Stimulated activated CD4-positive, alpha-beta T cell treated with anti-CD3 and anti-CD28 coated beads, Interleukin-1b, Interleukin-23, amount 100 ng/mL, for 1 hour (primary cell): ENCODE results near the gene SLC38A10.
"Not testable (repeated sequence)": the region's sequence is repeated elsewhere in the genome, so short reads cannot be mapped to it uniquely, and the experiment has no call there.

Experiments used
- DNase-seq, 2 donors: peaks; one replicate each; pipeline ENCODE4 v3.0.0-alpha.2; 2020; ENCODE audit warnings: low read depth in 2 of 2

The SLC38A10 gene

DNA sequence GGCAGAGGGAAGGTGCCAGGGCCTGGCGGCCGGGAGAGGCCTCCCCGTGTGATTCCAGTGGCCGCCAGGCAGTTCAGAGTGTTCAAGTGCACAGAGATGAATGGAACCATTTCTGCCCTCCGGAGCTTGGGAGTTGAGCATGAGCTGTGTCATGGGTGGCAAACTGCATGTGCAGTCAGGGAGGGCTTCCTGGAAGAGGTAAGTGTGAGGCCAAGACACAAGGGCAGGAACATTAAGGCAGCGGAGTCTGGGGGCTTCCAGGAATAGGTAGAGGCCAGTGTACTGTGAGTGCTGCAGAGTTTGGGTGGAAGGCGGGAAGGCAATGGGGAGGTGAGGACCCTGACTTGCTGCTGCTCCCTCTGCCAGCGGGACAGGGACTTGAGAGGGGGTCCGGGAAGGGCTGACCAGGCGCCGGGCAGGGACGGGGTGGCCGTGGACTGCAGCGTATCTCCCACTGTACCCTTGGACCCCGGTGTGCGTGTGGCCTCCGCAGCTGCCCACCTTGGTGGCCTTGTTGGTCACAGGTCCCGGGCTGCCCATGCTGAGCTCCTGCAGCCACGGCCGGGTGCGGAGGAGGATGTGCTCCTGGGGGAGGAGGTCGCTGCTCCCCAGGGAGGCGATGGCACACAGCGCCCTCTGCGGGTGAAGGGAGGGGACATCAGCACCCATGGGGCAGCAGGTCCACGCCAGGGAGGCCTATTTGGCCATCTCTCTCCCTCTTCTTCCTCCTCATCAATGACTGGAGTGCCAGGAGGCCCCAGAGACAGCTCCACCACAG is 64.9 kb downstream of the SLC38A10 start:
- DNase-seq = no peak

- DNase-seq = no peak
These were observed 65.5 kb downstream of the SLC38A10 start for GRCh38 chr17:81229666-81229920.

DNA sequence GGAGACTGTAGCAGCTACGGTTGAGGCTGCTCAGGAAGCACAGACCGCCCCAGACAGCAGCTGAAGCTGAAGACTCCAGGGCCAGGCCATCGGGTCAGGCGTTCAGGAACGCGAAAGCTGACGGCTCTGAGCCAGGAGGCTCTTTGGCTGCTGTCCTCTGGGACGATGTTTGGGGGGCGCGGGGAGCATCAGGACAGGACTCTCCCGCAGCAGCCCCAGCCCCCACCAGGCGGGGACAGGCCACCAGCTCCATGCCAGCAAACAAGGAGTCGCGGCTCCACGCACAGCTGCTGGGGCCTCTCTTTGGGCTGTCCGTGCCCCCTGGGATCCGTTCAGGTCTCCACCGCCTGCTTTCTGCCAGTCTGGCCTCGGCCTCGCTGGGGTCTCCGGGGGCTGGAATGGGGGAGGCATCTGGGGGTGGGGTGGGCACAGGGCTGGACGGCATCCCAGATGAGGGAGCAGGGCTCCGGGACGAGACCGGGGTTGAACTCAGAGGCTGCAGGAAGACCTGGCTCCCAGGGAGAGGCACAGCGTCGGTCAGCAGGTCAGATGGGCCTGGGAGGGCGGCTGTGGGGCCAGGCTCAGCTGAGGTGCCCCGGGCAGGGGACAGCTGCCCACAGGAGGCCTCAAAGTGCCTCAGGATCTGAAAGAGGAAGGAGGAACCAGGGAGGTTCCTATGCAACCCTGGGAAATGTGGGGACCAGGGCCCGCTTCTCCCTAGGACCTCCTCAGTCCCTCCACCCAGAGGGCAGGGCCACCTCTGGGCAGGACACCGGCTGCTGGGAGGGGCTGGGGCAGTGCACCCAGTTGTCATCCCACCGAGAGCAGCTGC is 66.1 kb downstream of the SLC38A10 start:
- DNase-seq = no peak

DNA sequence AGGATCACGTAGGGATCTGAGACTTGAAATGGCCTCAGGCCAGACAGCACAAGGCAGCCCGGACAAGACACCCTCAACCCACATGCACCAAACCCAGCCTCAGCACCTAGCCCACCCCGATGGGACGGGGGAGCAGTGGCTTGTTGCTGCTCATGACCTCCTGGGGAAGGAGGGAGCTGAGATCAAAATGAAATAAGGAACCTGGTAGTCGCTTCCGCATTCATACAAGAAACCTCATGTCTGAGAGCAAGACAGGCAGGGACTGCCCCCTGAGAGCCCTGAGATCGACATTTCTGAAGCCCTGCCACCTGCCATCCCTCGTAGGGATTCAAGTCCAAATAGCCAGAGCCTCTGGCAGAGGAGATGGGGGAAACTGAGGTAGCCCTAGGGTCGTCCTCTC is 66.7 kb downstream of the SLC38A10 start:
- no peak for DNase-seq

- DNase-seq = not testable (repeated sequence)
These were observed 67.5 kb downstream of the SLC38A10 start for GRCh38 chr17:81227630-81228029.

DNA sequence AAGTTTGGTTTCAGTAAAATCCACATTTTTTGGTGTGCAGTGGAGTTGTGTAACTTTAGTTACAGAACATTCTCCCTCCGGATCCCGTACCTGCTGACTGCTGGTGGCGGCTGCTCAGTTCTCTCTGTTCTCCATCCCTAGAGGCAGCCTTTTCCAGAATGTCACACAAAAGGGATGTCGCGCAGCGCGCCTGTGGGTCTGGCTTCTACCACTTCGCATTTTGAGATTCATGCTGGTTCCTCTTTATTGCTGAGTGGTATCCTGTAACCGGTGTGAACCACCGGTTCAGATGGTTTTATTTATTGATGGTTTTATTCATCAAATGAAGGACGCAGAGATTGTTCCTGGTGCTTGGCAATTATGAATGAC is 71.4 kb downstream of the SLC38A10 start:
- no peak for DNase-seq

GRCh38 chr17:81222906-81223761 is 72.0 kb downstream of the SLC38A10 start, which contains the start of gene CEP131:
Gene CEP131, minus strand, starts transcription at chr17:81222965. Its CDS starts 2,909 bp downstream, at chr17:81220056.
- peak; percentile 100 for DNase-seq

GRCh38 chr17:81222620-81222905 is 72.5 kb downstream of the SLC38A10 start:
- DNase-seq = no peak

DNA sequence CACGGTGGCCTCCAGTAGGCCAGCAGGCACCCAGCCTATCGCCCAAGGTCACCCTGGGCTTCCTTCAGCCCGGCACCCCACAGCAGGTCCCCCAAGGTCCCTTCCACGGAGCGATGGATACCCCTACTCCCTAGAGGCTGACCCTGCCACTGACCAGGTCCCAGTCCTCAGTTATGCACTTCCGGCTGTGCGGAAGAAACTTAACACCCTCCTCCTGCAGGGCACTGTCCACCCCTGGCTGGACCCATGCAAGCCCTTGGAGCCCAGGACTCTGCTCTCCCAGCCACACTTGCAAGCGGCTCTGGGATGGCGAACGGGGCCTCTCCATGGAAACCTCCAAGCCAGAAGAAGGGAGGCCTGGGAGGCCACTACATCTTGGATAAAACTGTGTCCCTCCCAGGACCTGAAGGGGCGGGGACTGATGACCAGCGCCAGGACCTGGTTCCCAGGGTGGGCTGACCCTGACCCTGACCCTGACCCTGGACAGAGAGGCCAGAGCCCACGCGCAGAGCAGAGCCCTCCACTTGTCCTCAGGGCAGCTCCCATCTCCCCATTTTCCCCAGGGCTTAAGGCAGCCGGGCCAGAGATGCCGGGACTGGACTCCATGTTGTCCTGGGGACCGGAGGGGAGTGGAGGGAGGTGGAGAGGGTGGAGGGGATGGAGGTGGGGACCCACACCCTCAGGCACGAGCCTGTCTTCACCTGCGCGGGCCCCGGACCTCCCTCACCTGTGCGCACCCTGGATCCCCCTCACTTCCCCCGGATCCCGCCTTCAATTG is 73.1 kb downstream of the SLC38A10 start:
- DNase-seq = no peak

DNA sequence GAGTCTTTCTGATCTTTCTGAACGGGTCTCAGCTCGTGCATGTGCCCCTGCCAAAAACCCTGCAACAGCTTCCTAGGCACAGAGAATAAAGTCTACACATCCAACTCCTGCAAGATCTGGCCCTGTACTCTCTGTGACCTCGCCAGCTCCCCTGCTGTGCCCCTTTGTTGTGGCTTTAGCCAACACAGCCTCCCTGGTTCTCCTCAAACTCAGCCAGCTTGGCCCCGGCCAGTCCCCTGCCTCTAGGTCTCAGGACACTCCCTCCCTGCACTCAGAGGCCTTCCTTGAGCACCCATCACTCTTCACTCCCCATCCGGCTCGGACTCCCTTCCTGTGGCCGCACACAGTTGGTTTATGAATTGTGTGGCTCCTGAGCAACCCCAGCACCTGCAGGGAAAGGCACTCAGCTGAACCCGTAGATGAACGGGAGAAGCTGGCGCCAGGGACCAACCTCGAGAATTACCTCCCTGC is 73.7 kb downstream of the SLC38A10 start:
- no peak for DNase-seq

DNA sequence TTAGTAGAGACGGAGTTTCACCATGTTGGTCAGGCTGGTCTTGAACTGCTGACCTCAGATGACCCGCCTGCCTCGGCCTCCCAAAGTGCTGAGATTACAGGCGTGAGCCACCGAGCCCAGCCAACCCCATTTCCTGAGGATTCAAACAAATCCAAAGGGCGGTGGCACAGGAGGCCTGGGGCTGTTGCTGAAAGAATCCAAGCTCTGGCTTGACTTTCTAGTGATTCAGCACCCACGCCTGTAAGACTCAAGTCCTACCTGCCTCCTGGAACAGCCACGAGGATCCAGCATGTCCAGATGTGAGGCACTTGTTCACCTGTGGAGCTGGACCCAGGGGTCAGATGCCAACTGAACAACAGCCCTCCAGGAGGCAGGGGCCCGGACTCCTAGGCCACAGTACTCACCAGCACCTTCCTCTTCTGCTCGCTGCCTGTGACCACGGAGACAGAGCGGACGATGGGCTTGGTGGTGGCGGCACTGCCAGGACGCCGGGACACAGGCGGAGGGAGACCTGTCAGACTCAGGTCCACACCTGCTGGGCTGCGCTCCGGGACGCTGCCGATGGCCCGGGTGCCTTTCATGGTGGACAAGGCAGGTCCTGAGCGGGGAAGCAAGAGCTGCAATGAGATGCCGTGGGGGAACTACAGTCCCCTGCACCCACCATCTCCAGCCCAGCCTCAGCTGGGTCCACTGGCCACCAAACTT is 75.5 kb downstream of the SLC38A10 start:
- DNase-seq = no peak

DNA sequence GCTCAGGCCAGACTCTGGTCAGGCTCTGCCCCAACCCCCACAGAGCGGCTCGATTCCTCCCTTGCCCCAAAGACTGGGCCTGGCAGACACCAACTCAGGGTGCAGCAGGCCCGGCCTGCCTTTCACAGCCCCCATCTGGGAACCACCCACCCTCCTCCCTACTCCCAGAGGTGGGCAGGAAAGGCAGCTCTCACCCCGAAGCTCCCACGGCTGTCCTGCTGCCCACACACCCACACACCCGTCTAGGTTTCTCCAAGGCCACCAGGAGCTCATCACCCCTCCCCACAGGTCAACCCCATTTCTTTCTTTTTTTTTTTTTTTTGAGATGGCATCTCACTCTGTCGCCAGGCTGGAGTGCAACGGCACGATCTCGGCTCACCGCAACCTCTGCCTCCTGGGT is 76.1 kb downstream of the SLC38A10 start:
- no peak for DNase-seq

- no peak for DNase-seq
These were observed 76.6 kb downstream of the SLC38A10 start for GRCh38 chr17:81218459-81218858.

DNA sequence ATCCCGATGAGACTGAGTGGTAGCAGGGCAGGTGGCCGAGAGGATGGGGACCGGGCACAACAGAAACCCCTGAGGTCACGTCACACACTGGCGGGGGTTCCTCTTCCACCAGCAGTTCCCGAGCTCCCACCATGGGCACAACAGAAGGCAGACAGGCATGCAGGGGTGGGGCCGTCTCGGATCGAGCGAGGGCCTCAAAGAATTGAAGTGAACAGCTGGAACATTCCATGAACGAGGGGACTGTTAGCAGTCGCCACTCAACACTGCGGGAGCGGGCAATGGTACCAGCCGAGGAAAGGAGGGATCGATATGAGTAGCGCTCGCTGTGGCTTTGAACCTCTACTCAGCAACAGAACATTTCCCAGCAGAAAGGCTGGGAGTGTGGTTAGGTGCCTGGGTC is 77.6 kb downstream of the SLC38A10 start:
- no peak for DNase-seq

DNA sequence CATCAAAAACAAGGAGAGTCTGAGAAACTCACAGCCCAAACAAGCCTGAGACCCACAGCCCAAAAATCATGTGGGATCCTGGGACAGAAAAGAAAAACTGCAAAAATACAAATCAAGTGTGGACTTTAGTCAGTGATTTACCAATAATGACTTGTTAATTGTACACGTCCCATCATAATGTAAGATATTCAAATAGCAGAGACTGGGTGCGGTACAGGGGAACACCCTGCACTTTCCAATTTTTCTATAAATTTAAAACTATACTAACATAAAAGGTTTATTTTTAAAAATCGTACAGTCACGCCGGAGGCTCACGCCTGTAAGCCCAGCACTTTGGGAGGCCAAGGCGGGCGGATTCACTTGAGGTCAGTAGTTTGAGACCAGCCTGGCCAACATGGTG is 81.1 kb downstream of the SLC38A10 start:
- no peak for DNase-seq

DNA sequence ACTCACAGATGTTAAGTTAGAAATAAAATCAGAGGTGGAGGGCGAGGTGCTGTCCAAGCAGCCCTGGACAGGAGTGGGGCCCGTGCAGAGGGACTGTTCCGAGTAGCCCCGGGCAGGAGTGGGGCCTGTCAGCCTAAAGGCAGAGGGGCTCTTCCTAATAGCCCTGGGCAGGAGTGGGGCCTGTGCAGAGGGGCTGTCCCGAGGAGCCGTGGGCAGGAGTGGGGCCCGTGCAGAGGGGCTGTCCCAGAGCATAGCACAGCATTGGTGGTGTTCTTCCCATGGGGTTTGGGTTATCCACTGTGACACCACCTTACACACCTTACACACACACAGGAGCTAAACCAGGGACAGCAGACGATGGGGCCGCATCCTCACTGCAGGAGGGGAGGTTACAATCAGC is 82.7 kb downstream of the SLC38A10 start:
- no peak for DNase-seq

- DNase-seq = no peak
These were observed 84.2 kb downstream of the SLC38A10 start for GRCh38 chr17:81210868-81211267.

- no peak for DNase-seq
These were observed 84.6 kb downstream of the SLC38A10 start for GRCh38 chr17:81210466-81210865.

DNA sequence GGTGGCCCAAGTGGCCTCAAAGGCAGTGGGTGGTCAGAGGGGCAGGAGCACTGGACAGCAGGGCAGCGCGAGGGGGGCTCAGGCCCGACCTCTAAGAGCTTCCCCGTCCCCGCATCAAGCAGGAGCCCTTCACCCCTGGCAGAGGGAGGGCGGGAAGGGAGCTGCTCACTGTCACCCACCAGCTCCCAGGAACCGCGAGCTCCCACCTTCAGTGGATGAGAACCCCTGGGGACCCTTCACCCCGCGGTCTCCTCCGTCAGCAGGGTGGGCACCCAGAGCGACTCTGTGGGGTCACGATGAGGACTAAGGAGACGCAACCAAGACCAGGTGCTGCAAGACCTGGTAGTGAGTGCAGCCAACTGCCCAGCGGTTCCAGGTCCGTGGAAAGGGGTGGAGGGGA is 86.0 kb downstream of the SLC38A10 start:
- DNase-seq = no peak

DNA sequence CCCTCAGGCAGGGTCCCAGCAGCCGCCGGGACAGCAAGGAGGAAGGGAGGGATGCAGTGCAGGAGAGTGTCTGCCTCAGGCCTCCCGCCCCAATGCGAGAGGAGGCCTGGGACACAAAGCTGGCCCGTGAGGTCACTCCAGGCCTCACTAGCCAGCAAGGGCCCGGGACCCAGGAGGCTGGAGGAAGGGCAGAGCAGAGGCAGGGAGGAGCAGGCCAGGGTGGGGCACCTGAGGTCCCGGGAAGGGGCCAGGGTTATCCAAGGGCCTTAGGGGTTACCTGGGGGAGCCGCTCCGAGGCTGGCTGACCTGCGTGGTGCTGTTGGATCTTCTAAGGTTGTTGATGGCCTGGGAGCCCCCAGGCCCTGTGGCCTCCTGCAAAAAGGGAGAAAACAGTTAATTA is 86.5 kb downstream of the SLC38A10 start:
- DNase-seq = no peak
